HCT116 (cell line): ENCODE measurements around the gene TMEM151A. TPM values are rescaled to one million over a fixed set of nuclear protein-coding genes. Genes with fewer than 3 reads are reported as not detected.

Source experiments
- ATAC-seq: fragments of 200-7000 bp; cut with Tn5 transposase; 2 replicates; pipeline ENCODE4 v1.9.1; 2020; ENCODE audit warnings: mild to moderate bottlenecking, moderate library complexity
- BruUV-seq: library from RNA; stranded (reverse); fragments of 400-500 nt; replicated peaks from 2 replicates; lab custom pipeline; 2021; lab: Mats Ljungman, UMichigan
- CTCF ChIA-PET: fragments of 300-600 bp; sonication (Branson Sonifier 250); formaldehyde crosslinking; loops from one replicate; lab custom pipeline; 2021; ENCODE audit warnings: antibody characterized with exemption; lab: Charles Lee
- POLR2A ChIA-PET: fragments of 300-600, 350-600 bp; sonication (Branson Sonifier 250); formaldehyde crosslinking; loops from one replicate; lab custom pipeline; 2021; ENCODE audit warnings: antibody characterized with exemption; lab: Charles Lee
- RAD21 ChIA-PET, 2 experiments: fragments of 300-600 bp; sonication (Branson Sonifier 250); formaldehyde crosslinking; loops; one replicate each; lab custom pipeline; 2023; ENCODE audit warnings: low total read pairs in 2 of 2; ENCODE audit not compliant: uncharacterized antibody in 2 of 2, unreplicated experiment in 2 of 2, low non-redundant PET in 1 of 2; lab: Charles Lee
- DNase-seq: peaks from one replicate; pipeline ENCODE4 v3.0.0-alpha.2; 2010; ENCODE audit warnings: low read depth, low spot score
- H2AFZ ChIP-seq: fragments of 200-600 bp; shearing (Covaris generic), sonication (generic); 2 replicates; pipeline ENCODE4 v1.6.1; 2017; ENCODE audit warnings: low read depth, mixed run types, mixed read lengths, antibody characterized with exemption, low read length; ENCODE audit not compliant: poor library complexity, severe bottlenecking
- H3K27ac ChIP-seq: 2 replicates; pipeline ENCODE4 v1.5.1; 2012; ENCODE audit warnings: low read depth, low read length
- H3K27me3 ChIP-seq: fragments of 200-600 bp; sonication (generic); 2 replicates; pipeline ENCODE4 v1.6.1; 2016; ENCODE audit warnings: mixed run types, low read length, mixed read lengths; ENCODE audit not compliant: insufficient read depth
- H3K36me3 ChIP-seq, 2 experiments: fragments of 200-500 bp in 1 of 2; fragments of 200-600 bp in 1 of 2; sonication (Bioruptor generic) in 1 of 2; sonication (generic) in 1 of 2; 2 replicates each; pipeline versions ENCODE4 v1.5.1 to v1.6.1; 2014 to 2016; ENCODE audit warnings: low read length in 2 of 2, inconsistent platforms in 1 of 2, mixed read lengths in 1 of 2, mixed run types in 1 of 2; ENCODE audit not compliant: insufficient read depth in 2 of 2, control insufficient read depth in 1 of 2
- H3K4me1 ChIP-seq, 2 experiments: fragments of 200-600 bp in 1 of 2; sonication (generic) in 1 of 2; 2 replicates each; pipeline versions ENCODE4 v1.5.1 to v1.6.1; 2012 to 2017; ENCODE audit warnings: low read length in 2 of 2, inconsistent platforms in 1 of 2, mild to moderate bottlenecking in 1 of 2, mixed read lengths in 1 of 2, mixed run types in 1 of 2, moderate library complexity in 1 of 2; ENCODE audit not compliant: insufficient read depth in 2 of 2, control insufficient read depth in 1 of 2
- H3K4me2 ChIP-seq: fragments of 200-600 bp; sonication (generic); 2 replicates; pipeline ENCODE4 v1.6.1; 2017; ENCODE audit warnings: mixed run types, low read length, mixed read lengths
- H3K4me3 ChIP-seq, 2 experiments: fragments of 200-600 bp in 1 of 2; sonication (generic) in 1 of 2; replicated peaks in 1 of 2; 2 replicates each; pipeline ENCODE4 v1.5.1; 2011 to 2016; ENCODE audit warnings: low read length in 2 of 2, control low read depth in 1 of 2, low read depth in 1 of 2, mild to moderate bottlenecking in 1 of 2, mixed read lengths in 1 of 2, mixed run types in 1 of 2
- H3K79me2 ChIP-seq: fragments of 200-600 bp; sonication (generic); 2 replicates; pipeline ENCODE4 v1.6.1; 2017; ENCODE audit warnings: mild to moderate bottlenecking, mixed run types, low read length, moderate library complexity, mixed read lengths; ENCODE audit not compliant: insufficient read depth
- H3K9ac ChIP-seq: fragments of 200-600 bp; sonication (generic); 2 replicates; pipeline ENCODE4 v1.6.1; 2016; ENCODE audit warnings: low read length, mixed read lengths
- H3K9me2 ChIP-seq: fragments of 200-600 bp; sonication (generic), shearing (Covaris generic); 2 replicates; pipeline ENCODE4 v1.6.1; 2017; ENCODE audit warnings: mixed run types, mild to moderate bottlenecking, moderate library complexity; ENCODE audit not compliant: insufficient read depth
- H3K9me3 ChIP-seq, 2 experiments: fragments of 200-500 bp in 1 of 2; fragments of 200-600 bp in 1 of 2; sonication (Bioruptor generic) in 1 of 2; sonication (generic) in 1 of 2; 2 replicates each; pipeline ENCODE4 v1.6.1; 2014 to 2017; ENCODE audit warnings: low read length in 2 of 2, mixed read lengths in 2 of 2, inconsistent platforms in 1 of 2, low read depth in 1 of 2, mild to moderate bottlenecking in 1 of 2, mixed run types in 1 of 2, moderate library complexity in 1 of 2; ENCODE audit not compliant: control insufficient read depth in 1 of 2, insufficient read depth in 1 of 2
- H4K20me1 ChIP-seq: fragments of 200-600 bp; sonication (generic), shearing (Covaris generic); 2 replicates; pipeline ENCODE4 v1.6.1; 2017; ENCODE audit warnings: mixed run types, mild to moderate bottlenecking, moderate library complexity; ENCODE audit not compliant: insufficient read depth
- POLR2A ChIP-seq: IDR thresholded peaks from 2 replicates; pipeline ENCODE4 v1.7.0; 2011; ENCODE audit warnings: borderline replicate concordance; ENCODE audit not compliant: insufficient read depth, insufficient read length; ENCODE audit errors: extremely low read depth
- TCF7L2 ChIP-seq: IDR thresholded peaks from 2 replicates; pipeline ENCODE4 v1.7.0; 2011; ENCODE audit warnings: borderline replicate concordance, inconsistent platforms; ENCODE audit not compliant: insufficient read depth, insufficient read length; ENCODE audit errors: extremely low read depth
- intact Hi-C: fragments of 100-400 bp; cut with micrococcal nuclease; formaldehyde crosslinking; loops from 2 replicates; pipeline ENCODE4 v1.10.0; 2022
- total RNA-seq: library from RNA; stranded (reverse); gene quantifications from one replicate; pipeline ENCODE4 v1.2.1, GENCODE V29; 2021; ENCODE audit not compliant: unreplicated experiment
- TF ChIP-seq, protein P1 (sequence below): IDR thresholded peaks from 2 replicates; pipeline ENCODE4 v1.6.1; 2012
- TF ChIP-seq, protein P2 (sequence below), 3 experiments: fragments of 200-600 bp in 1 of 3; sonication (generic) in 1 of 3; IDR thresholded peaks in 2 of 3; conservative IDR thresholded peaks in 1 of 3; 2 replicates each; pipeline ENCODE4 v1.5.1; 2012 to 2017; ENCODE audit warnings: low read depth in 2 of 3, low read length in 2 of 3, antibody characterized with exemption in 1 of 3, borderline replicate concordance in 1 of 3, control low read depth in 1 of 3, mild to moderate bottlenecking in 1 of 3, mixed read lengths in 1 of 3, mixed run types in 1 of 3, moderate library complexity in 1 of 3; ENCODE audit not compliant: insufficient read depth in 1 of 3
- TF ChIP-seq, protein P3 (sequence below): IDR thresholded peaks from 2 replicates; pipeline ENCODE4 v1.6.1; 2011; ENCODE audit warnings: mild to moderate bottlenecking, low read length, moderate library complexity; ENCODE audit not compliant: insufficient replicate concordance; ENCODE audit errors: extremely low read depth

The TMEM151A gene
- total RNA-seq, 1 experiment from 2014 or later = 5.9 TPM

DNA sequence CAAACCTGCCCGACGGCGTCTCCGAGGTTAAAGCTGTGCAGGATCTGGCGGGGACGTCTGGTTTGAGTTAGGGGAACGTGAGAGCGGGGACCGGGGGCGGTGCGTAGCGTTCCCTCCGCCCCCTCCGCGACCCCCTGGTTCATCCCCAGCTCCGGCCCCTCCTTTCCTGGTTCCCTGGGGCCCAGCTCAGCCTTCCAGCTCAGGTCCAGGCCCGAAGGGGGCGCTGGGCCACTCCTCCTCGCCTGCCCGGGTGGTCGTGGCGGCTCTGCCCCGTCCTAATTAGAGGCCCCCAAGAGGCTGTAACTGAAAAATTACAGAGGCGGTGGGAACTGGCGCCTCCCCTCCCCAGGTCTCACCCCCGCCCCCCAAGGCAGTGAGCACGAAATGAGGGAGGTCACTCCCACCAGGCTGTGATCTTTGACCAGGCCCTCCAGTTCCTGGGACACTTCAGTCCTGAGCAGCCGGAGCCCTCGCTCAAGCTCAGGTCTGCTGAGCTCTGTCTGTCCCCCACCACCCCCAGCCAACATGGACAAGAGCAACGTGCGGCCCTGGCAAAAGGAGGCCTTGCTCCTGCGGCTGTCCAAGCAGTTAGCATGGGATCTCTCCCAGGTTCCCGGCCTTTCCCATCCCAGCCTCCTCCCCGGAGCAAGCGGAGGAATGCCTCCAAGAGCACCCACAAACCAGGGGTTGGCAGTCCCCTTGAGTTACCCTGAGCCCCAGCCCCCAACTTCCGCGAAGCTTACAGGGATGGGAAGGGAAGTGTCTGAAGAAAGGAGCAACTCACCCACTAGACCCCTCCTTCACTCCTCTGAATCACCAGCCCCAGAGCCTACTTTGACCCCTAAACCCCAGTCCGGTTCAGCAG lies 21.9 kb downstream of the TMEM151A start:
- TF ChIP-seq, protein P1, sequence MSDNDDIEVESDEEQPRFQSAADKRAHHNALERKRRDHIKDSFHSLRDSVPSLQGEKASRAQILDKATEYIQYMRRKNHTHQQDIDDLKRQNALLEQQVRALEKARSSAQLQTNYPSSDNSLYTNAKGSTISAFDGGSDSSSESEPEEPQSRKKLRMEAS = no peak
- TF ChIP-seq, protein P2, sequence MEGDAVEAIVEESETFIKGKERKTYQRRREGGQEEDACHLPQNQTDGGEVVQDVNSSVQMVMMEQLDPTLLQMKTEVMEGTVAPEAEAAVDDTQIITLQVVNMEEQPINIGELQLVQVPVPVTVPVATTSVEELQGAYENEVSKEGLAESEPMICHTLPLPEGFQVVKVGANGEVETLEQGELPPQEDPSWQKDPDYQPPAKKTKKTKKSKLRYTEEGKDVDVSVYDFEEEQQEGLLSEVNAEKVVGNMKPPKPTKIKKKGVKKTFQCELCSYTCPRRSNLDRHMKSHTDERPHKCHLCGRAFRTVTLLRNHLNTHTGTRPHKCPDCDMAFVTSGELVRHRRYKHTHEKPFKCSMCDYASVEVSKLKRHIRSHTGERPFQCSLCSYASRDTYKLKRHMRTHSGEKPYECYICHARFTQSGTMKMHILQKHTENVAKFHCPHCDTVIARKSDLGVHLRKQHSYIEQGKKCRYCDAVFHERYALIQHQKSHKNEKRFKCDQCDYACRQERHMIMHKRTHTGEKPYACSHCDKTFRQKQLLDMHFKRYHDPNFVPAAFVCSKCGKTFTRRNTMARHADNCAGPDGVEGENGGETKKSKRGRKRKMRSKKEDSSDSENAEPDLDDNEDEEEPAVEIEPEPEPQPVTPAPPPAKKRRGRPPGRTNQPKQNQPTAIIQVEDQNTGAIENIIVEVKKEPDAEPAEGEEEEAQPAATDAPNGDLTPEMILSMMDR (IDR thresholded peaks at IDR 0.05 in 2 of 3, conservative IDR thresholded peaks at IDR 0.05 in 1 of 3; ENCODE audit: borderline replicate concordance in 1 of 3, insufficient read depth in 1 of 3, low read depth in 2 of 3, low read length in 2 of 3) = peak in 1 of 3 experiments; percentile 36; a peak in 2 of 6 replicates
- ChIA-PET CTCF (interaction anchor here (1.0 to 3.4 kb wide), 14 partner anchors 8 to 743 kb away, joined by 3 to 121 read pairs (median 12); partner anchors contain the start of genes RAB1B, RBM4B, RIN1 and ZNRD2), RAD21 (interaction anchor here in 1 of 2 experiments (1.1 to 2.9 kb wide), 4 partner anchors 13 to 72 kb away, joined by 3 to 12 read pairs (median 6); partner anchors contain the start of gene RIN1), POLR2A (interaction anchor here (1.0 to 3.0 kb wide), 12 partner anchors 15 to 364 kb away, joined by 3 to 18 read pairs (median 6); partner anchors contain the start of genes BRMS1, MRPL11, RBM4 and RBM4B)
- DNase-seq (no peak), ATAC-seq (no peak)
- Histone ChIP-seq H3K27me3 (no peaks in the 10 kb centered on the region), H3K4me1 (peaks cover 16 to 37% of the 10 kb centered on the region in 2 experiments), H3K4me3 (peak overlapping the region; percentile 38 to 48), H3K79me2 (no peaks in the 10 kb centered on the region), H3K27ac (peak overlapping the region; percentile 79), H4K20me1 (no peaks in the 10 kb centered on the region), H3K9ac (peak overlapping the region; percentile 59), H3K9me2 (no peaks in the 10 kb centered on the region), H3K36me3 (no peaks in the 10 kb centered on the region), H3K4me2 (peak overlapping the region; percentile 99), H2AFZ (no peak overlapping the region), H3K9me3 (no peaks in the 10 kb centered on the region)
- no TSS peak for BruUV-seq
- intact Hi-C loops = loop anchor here (5.0 kb wide), 2 partner anchors 59 to 74 kb away; partner anchors contain the start of gene SLC29A2

DNA sequence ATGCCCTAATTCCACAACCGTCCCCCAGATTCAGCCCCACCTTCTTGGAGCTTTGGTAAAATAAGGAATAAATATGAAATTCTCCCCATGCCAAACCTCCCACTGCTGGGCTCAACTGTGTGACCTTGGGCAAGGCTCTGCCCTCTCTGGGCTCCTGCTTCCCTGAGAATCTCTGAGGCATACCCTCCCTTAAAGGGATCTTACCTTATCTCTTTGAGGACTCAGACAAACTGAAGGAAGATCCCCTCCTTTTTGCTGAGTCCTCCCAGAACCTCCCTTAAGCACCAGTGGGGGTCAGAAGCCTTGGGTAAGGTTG lies 22.4 kb downstream of the TMEM151A start:
- TF ChIP-seq POLR2A = no peak
- TF ChIP-seq, protein P3, sequence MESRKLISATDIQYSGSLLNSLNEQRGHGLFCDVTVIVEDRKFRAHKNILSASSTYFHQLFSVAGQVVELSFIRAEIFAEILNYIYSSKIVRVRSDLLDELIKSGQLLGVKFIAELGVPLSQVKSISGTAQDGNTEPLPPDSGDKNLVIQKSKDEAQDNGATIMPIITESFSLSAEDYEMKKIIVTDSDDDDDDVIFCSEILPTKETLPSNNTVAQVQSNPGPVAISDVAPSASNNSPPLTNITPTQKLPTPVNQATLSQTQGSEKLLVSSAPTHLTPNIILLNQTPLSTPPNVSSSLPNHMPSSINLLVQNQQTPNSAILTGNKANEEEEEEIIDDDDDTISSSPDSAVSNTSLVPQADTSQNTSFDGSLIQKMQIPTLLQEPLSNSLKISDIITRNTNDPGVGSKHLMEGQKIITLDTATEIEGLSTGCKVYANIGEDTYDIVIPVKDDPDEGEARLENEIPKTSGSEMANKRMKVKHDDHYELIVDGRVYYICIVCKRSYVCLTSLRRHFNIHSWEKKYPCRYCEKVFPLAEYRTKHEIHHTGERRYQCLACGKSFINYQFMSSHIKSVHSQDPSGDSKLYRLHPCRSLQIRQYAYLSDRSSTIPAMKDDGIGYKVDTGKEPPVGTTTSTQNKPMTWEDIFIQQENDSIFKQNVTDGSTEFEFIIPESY = no peak
- no peak for TF ChIP-seq TCF7L2
- TF ChIP-seq, all 23 proteins: peak for 0
- Histone ChIP-seq H4K20me1 (no peaks in the 10 kb centered on the region), H3K4me1 (peaks cover 16 to 37% of the 10 kb centered on the region in 2 experiments), H3K79me2 (no peaks in the 10 kb centered on the region), H3K4me2 (no peak overlapping the region), H3K9me2 (no peaks in the 10 kb centered on the region), H3K36me3 (no peaks in the 10 kb centered on the region), H3K9me3 (no peaks in the 10 kb centered on the region), H3K9ac (no peak overlapping the region), H3K27me3 (no peaks in the 10 kb centered on the region), H2AFZ (no peak overlapping the region), H3K4me3 (no peak overlapping the region), H3K27ac (peak overlapping the region; percentile 79; the same call in 1 of the 2 replicates)
- ChIA-PET CTCF (no interaction called here), POLR2A (no interaction called here), RAD21 (no interaction called here)
- BruUV-seq = no TSS peak
- DNase-seq (no peak), ATAC-seq (no peak)
- intact Hi-C loops = loop anchor here (5.0 kb wide), 2 partner anchors 58 to 73 kb away; partner anchors contain the start of gene SLC29A2
